HL-60 (cell line): Measurements from ENCODE around the gene CCDC195.

ENCODE experiments used
- CTCF ChIP-seq: IDR thresholded peaks from one replicate; pipeline ENCODE4 v1.5.1; 2011; ENCODE audit warnings: low read length, control low read depth, inconsistent platforms; ENCODE audit not compliant: insufficient read depth
- GABPA ChIP-seq: IDR thresholded peaks from 2 replicates; pipeline ENCODE4 v1.6.1; 2012; ENCODE audit warnings: low read depth
- POLR2AphosphoS5 ChIP-seq: IDR thresholded peaks from 2 replicates; pipeline ENCODE4 v1.6.1; 2012; ENCODE audit warnings: low read depth
- REST ChIP-seq: IDR thresholded peaks from 2 replicates; pipeline ENCODE4 v1.6.1; 2012; ENCODE audit warnings: low read depth; ENCODE audit not compliant: insufficient replicate concordance

GRCh38 chr2:224764565-224765236 lies 48.5 kb upstream of the CCDC195 start:
- no peak for TF ChIP-seq CTCF
- no peak for TF ChIP-seq POLR2AphosphoS5
- no peak for TF ChIP-seq REST
- TF ChIP-seq GABPA, result no peak
